DND-41 (cell line): ENCODE data around the gene HNRNPA2B1.

Experiments used
- CTCF ChIP-seq: IDR thresholded peaks from 2 replicates; pipeline ENCODE4 v1.5.1; 2012; ENCODE audit warnings: borderline replicate concordance, low read length, moderate library complexity, mild to moderate bottlenecking; ENCODE audit not compliant: poor library complexity, severe bottlenecking; ENCODE audit errors: extremely low read depth
- EZH2 ChIP-seq: IDR thresholded peaks from 3 replicates; pipeline ENCODE4 v1.6.1; 2012; ENCODE audit warnings: borderline replicate concordance, low read depth, mild to moderate bottlenecking, moderate library complexity, low read length, inconsistent platforms; ENCODE audit not compliant: severe bottlenecking

GRCh38 chr7:26190417-26190869 lies 10.1 kb downstream of the HNRNPA2B1 start:
- TF ChIP-seq CTCF (no peak), EZH2 (no peak)
